NCI-H2227 (cell line): Measurements from ENCODE around the gene MEDAG.

Source experiments
- DNase-seq: peaks from one replicate; lab custom pipeline; 2025; ENCODE audit not compliant: unreplicated experiment; lab: John Stamatoyannopoulos, UW

MEDAG gene

DNA sequence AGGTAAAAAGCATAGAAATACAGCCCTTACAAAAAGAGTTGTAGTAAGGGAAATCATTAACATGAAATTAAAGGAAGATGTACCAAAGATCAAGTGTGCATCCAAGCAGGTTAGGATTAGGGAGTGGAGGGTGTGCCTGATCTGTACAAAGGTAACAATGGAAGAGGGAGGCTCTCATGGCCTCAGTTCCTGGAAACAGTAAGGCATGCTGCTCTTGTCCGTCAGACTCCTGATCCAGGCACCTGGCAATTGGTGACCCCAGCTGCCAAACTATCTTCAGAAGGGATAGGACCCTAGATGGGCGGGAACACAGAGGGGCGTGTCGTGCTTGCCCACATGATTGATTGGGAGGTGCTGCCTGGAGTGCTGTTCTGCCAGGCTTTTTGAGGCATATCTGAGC, 30.9 kb downstream of the MEDAG start:
- no peak for DNase-seq

DNA sequence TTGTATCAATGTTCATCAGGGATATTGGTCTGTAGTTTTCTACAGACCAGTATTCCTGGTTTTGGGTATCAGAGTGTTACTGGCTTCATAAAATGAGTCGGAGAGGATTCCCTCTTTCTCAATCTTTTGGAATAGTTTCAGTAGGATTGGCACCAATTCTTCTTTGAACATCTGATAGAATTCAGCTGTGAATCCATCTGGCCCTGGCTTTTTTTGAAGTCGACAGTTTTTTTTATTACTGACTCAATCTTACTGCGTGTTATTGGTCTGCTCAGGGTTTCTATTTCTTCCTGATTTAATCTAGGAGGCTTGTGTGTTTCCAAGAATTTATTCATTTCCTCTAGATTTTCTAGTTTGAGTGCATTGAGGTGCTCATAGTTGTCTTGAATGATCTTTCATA, 37.8 kb downstream of the MEDAG start:
- DNase-seq = no peak

DNA sequence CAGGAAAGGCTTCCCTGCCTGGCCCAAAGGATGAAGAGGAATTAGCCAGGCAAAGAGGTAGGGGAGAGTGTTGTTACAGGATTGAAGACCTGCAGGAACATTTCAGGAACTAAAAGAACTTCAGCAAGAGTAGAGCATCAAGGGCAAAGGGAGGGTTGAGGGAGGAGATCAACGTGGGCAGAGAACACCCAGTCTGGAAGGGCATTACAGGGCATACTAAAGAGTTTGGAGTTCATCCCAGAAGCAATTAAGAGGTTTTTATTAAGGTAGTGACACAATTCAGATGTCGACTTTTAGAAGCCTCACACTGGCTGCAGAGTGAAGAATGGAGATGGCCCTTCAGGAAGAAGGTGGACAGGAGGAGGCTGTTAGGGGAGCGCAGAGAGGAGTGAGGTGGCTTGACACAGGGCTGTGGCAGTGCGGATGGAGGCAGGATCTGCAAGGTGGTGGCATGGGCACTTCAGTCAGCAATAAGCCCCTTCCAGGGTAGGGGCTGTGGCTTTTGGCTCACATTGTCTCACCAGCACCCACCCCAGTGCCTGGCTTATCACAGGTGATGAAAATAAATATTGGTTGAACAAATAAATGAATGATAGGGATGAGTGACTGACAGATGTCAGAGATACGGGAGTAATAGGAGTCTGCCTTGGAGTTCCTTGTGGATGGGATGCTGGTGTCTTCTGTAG, 51.3 kb downstream of the MEDAG start:
- DNase-seq = no peak

DNA sequence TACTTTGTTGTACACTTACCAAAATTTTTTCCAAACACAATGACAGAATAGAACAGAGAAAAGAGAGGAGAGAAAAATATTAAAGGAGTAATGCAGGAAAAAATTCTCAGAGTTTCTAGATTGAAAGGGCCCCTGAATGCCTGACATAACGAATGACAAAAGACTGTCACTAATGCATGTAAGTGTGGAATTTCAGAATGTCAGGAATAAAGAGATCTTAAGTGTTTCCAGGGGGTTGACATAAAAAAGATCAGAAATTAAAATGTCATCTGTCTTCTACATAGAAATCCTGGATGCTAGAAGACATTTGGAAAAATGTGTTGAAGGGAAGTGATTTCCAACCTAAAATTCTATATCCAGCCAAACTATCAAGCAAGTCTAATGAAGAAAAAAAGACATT, 53.6 kb downstream of the MEDAG start:
- DNase-seq = no peak

DNA sequence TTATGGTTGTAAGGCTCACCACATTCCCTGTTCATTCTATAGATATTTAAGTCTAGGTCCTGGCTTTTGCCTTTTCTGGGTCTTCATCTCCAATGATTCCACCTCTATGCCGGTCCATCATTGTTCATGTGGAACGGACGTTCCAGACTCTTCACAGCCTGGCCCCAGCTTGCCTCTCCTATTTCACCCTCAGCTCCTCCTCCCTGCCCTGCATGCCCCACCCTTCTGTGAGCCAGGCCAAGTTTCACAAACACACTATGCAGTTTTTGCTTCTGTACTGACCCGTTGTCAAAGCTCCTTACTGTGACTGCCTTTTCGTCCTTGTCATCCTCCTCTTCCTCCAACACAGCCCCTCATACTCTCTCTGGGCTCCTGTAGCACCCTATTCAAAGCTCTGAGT, 57.7 kb downstream of the MEDAG start:
- no peak for DNase-seq

DNA sequence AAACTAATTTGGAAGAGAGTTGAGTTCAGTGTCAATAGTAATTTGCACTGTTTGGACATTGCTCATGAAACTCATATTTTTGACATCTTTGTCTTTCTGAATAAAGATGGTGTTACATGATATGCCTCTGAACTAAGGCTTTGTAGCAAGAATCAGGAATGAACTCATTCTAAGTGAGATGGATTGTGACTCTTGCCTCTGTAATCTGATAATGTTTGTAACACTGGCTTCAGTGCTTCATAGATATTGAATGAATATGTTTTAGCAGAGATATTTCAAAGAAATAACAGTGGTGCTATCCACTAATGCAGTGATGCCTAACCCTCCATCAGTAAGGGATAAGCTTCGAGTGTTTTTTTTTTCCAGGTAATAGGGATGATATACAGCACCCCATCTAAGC, 59.3 kb downstream of the MEDAG start:
- no peak for DNase-seq

DNA sequence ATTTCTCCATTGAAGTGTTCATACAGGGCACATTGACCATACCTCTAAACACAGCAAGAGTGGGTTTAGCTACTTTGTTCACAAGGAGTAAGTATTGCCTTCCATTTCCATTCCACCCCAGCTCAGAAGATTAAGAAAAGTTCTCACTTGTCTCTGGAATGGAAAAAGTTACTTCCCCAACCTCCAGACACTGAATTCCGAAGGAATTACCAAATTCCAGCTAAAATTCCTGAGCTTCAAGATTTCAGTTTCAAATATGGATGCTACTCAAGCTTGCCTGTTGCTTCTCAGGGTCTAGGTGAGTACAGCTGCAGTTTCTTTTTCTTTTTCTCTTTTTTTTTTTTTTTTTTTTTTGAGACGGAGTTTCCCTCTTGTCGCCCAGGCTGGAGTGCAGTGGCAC, 60.0 kb downstream of the MEDAG start:
- no peak for DNase-seq

DNA sequence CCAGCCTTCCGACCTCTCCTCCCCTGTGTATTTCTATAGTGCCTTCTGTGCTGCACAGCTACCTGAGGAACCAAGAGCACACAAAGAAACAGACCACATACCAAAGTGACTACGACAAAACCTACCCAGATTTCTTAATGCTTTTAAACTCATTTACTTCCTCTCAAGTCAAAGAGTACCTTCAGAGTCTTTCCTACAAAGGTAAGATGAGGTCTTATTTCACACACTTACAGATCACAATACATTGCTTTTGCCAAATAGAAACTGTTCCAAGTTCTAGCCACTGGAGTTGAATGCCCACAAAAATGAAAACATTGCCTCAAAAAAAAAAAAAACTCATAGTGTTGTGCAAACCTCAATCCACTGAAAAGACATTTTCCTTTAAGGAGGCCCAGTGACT, 62.8 kb downstream of the MEDAG start:
- no peak for DNase-seq

DNA sequence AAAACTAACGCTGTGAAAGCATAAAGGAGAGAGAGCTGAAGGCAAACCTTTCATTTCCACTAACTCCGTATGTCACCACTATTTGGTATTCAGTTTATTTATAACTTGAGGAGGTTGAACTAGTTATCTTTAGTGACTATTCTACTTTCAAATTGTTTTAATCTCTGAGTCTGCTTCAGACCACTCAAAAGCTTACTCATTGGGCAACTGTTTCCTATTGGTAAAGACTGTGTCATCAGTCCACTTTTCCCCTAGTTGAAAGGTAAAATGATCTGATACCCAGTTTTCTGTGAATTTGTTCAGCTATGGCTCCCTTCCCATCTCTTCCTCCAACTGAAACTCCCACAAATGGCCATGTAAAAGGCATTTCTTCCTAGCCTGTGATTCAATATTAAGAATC, 65.5 kb downstream of the MEDAG start:
- DNase-seq = no peak

DNA sequence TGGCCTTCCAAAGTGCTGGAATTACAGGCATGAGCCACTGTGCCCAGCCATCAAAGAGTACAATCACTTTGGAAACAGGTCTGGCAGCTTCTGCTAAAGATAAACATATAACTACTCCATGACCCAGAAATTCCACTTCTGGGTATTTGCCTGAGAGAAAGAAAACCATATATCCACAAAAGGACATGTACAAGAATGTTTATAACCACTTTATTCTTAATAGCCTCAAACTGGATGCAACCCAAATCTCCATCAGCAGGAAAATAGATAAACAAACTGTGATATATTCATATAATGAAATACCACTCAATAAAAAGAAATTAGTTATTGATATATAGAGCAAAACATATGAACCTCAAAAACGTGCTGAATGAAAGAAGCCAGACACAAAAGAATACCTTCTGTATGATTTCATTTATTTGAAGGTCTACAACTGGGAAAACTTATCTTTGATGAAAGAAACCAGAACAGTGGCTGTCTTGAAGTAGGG, 66.9 kb downstream of the MEDAG start:
- DNase-seq = no peak

DNA sequence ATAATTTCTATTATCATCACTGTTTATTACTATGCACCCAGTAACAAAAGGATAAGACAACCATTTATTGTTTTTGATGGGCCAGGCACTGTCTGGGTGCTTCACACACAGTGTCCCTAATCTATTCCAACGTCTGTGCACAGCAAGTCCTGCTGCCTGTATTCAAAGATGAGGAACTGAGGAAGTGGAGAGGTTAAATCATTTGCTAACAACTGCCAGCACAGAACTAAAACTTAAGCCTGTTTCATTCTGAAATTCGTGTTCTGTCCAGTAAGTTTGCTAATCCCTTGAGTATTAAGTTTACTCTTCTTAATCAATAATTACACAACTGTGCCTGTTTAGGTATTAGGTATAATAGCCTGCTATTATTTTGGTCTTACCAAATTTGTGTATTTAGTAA, 68.3 kb downstream of the MEDAG start:
- no peak for DNase-seq
